HepG2 (cell line): ENCODE results near the gene SYCP2L. TPM values are rescaled to one million over a fixed set of nuclear protein-coding genes. Genes with fewer than 3 reads are reported as not detected.

Experiments
- EHMT2 ChIP-seq: fragments of 200-600 bp; sonication (generic); IDR thresholded peaks from 2 replicates; pipeline ENCODE4 v1.7.0; 2017; ENCODE audit warnings: antibody characterized with exemption, low read depth, low read length, borderline replicate concordance
- JUND ChIP-seq: sonication (generic); formaldehyde crosslinking; IDR thresholded peaks from 2 replicates; pipeline ENCODE4 v1.8.0; 2022; ENCODE audit warnings: mild to moderate bottlenecking, missing genetic modification reagents
- KDM1A ChIP-seq: IDR thresholded peaks from 2 replicates; pipeline ENCODE4 v1.6.1; 2016; ENCODE audit warnings: missing compliant biosample characterization
- KDM4B ChIP-seq: sonication (generic); formaldehyde crosslinking; IDR thresholded peaks from 2 replicates; pipeline ENCODE4 v1.4.0; 2020; ENCODE audit warnings: missing genetic modification reagents
- NFIC ChIP-seq: IDR thresholded peaks from 2 replicates; pipeline ENCODE4 v1.6.1; 2012; ENCODE audit warnings: mild to moderate bottlenecking, low read length, inconsistent platforms
- ZNF263 ChIP-seq: sonication (generic); formaldehyde crosslinking; IDR thresholded peaks from 2 replicates; pipeline ENCODE4 v1.4.0; 2020; ENCODE audit warnings: missing genetic modification reagents
- ZNF777 ChIP-seq: sonication (generic); formaldehyde crosslinking; IDR thresholded peaks from 2 replicates; pipeline ENCODE4 v1.4.0; 2020; ENCODE audit warnings: missing genetic modification reagents
- ZSCAN30 ChIP-seq: sonication (generic); formaldehyde crosslinking; IDR thresholded peaks from 2 replicates; pipeline ENCODE4 v1.5.0; 2020; ENCODE audit warnings: mild to moderate bottlenecking, missing genetic modification reagents
- ZZZ3 ChIP-seq: sonication (generic); formaldehyde crosslinking; IDR thresholded peaks from 2 replicates; pipeline ENCODE4 v1.4.0; 2020; ENCODE audit warnings: missing genetic modification reagents, mild to moderate bottlenecking, borderline replicate concordance
- polyA plus RNA-seq, 8 experiments: library from polyadenylated mRNA; depleted of rRNA in 3 of 8; stranded (reverse) in 7 of 8; unstranded in 1 of 8; fragments of >200 nt; fragmentation: Illumina TruSeq in 4 of 8; extraction: Trizol in 4 of 8; gene quantifications; 2 replicates each; pipeline versions ENCODE4 v1.2.1 to v1.2.3, GENCODE V29; 2011 to 2016; ENCODE audit warnings: low read depth in 4 of 8, missing spikeins in 1 of 8, mixed read lengths in 1 of 8; ENCODE audit not compliant: insufficient read depth in 1 of 8
- total RNA-seq, 5 experiments: library from RNA; depleted of rRNA; stranded (reverse); fragments of >200 nt; fragmentation: Illumina TruSeq; extraction: Trizol; gene quantifications; 2 replicates each; pipeline ENCODE4 v1.2.3, GENCODE V29; 2016; ENCODE audit warnings: low read depth in 1 of 5
- TF ChIP-seq, protein P1 (sequence below): sonication (generic); formaldehyde crosslinking; IDR thresholded peaks from 2 replicates; pipeline ENCODE4 v1.8.0; 2023; ENCODE audit warnings: mild to moderate bottlenecking, missing genetic modification reagents
- TF ChIP-seq, protein P2 (sequence below): sonication (generic); formaldehyde crosslinking; IDR thresholded peaks from 2 replicates; pipeline ENCODE4 v1.5.1; 2020; ENCODE audit warnings: mild to moderate bottlenecking, moderate library complexity, missing genetic modification reagents
- TF ChIP-seq, protein P3 (sequence below): IDR thresholded peaks from 2 replicates; pipeline ENCODE4 v1.6.1; 2016; ENCODE audit warnings: low read depth, missing genetic modification reagents, missing compliant biosample characterization
- TF ChIP-seq, protein P4 (sequence below): sonication (generic); formaldehyde crosslinking; conservative IDR thresholded peaks from 2 replicates; pipeline ENCODE4 v1.8.0; 2022; ENCODE audit warnings: mild to moderate bottlenecking, moderate library complexity, missing genetic modification reagents
- TF ChIP-seq, protein P5 (sequence below): sonication (generic); formaldehyde crosslinking; IDR thresholded peaks from 2 replicates; pipeline ENCODE4 v1.4.0; 2020; ENCODE audit warnings: missing genetic modification reagents

The SYCP2L gene
- total and polyA plus RNA-seq, 2 of the 13 experiments (the other 11 are each of a cell fraction or from before 2014, with no cell fraction given): 0.22 to 0.54 TPM

DNA sequence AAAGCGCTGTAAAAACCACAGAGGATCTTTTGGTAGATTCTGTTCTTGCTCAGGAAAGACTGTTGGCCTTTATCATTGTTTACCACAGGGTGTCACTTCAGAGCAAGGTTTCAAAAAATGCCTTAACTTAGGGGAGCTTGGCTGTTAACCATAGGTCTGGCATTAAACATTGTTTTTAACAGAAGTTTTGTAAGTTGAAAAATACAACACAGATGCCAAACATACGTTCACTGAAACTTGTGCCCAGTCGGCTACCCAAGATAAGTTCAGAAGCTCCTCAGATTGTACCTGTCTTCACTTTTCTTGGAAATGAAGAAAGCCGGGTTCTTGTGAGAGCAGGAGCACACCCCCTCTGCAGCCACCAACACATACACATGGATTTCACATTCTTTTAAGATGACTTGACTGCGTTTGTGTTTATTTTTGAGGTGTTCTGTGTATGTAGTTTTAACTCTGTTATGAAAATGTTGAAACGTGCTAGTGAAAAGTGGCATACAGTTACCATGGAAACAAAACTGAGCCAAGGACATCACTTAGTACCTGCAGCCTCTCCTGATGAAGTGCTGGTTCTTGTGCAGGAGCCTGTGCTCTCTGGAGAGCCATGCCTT, 64.9 kb downstream of the SYCP2L start (continued):
- TF ChIP-seq JUND (CRISPR knock-in tag) (no peak), KDM1A (CRISPR knock-in tag) (no peak), EHMT2 (no peak), ZNF777 (no peak), ZSCAN30 (no peak), ZZZ3 (CRISPR knock-in tag) (no peak), NFIC (no peak), ZNF263 (CRISPR knock-in tag) (no peak), KDM4B (CRISPR knock-in tag) (no peak)
- TF ChIP-seq, protein P1, sequence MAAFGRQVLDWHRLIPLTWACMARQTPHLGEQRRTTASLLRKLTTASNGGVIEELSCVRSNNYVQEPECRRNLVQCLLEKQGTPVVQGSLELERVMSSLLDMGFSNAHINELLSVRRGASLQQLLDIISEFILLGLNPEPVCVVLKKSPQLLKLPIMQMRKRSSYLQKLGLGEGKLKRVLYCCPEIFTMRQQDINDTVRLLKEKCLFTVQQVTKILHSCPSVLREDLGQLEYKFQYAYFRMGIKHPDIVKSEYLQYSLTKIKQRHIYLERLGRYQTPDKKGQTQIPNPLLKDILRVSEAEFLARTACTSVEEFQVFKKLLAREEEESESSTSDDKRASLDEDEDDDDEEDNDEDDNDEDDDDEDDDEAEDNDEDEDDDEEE (CRISPR knock-in tag): no peak
- TF ChIP-seq, protein P2, sequence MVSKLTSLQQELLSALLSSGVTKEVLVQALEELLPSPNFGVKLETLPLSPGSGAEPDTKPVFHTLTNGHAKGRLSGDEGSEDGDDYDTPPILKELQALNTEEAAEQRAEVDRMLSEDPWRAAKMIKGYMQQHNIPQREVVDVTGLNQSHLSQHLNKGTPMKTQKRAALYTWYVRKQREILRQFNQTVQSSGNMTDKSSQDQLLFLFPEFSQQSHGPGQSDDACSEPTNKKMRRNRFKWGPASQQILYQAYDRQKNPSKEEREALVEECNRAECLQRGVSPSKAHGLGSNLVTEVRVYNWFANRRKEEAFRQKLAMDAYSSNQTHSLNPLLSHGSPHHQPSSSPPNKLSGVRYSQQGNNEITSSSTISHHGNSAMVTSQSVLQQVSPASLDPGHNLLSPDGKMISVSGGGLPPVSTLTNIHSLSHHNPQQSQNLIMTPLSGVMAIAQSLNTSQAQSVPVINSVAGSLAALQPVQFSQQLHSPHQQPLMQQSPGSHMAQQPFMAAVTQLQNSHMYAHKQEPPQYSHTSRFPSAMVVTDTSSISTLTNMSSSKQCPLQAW (CRISPR knock-in tag): no peak
- TF ChIP-seq, protein P3, sequence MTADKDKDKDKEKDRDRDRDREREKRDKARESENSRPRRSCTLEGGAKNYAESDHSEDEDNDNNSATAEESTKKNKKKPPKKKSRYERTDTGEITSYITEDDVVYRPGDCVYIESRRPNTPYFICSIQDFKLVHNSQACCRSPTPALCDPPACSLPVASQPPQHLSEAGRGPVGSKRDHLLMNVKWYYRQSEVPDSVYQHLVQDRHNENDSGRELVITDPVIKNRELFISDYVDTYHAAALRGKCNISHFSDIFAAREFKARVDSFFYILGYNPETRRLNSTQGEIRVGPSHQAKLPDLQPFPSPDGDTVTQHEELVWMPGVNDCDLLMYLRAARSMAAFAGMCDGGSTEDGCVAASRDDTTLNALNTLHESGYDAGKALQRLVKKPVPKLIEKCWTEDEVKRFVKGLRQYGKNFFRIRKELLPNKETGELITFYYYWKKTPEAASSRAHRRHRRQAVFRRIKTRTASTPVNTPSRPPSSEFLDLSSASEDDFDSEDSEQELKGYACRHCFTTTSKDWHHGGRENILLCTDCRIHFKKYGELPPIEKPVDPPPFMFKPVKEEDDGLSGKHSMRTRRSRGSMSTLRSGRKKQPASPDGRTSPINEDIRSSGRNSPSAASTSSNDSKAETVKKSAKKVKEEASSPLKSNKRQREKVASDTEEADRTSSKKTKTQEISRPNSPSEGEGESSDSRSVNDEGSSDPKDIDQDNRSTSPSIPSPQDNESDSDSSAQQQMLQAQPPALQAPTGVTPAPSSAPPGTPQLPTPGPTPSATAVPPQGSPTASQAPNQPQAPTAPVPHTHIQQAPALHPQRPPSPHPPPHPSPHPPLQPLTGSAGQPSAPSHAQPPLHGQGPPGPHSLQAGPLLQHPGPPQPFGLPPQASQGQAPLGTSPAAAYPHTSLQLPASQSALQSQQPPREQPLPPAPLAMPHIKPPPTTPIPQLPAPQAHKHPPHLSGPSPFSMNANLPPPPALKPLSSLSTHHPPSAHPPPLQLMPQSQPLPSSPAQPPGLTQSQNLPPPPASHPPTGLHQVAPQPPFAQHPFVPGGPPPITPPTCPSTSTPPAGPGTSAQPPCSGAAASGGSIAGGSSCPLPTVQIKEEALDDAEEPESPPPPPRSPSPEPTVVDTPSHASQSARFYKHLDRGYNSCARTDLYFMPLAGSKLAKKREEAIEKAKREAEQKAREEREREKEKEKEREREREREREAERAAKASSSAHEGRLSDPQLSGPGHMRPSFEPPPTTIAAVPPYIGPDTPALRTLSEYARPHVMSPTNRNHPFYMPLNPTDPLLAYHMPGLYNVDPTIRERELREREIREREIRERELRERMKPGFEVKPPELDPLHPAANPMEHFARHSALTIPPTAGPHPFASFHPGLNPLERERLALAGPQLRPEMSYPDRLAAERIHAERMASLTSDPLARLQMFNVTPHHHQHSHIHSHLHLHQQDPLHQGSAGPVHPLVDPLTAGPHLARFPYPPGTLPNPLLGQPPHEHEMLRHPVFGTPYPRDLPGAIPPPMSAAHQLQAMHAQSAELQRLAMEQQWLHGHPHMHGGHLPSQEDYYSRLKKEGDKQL (CRISPR knock-in tag): no peak
- TF ChIP-seq, protein P4, sequence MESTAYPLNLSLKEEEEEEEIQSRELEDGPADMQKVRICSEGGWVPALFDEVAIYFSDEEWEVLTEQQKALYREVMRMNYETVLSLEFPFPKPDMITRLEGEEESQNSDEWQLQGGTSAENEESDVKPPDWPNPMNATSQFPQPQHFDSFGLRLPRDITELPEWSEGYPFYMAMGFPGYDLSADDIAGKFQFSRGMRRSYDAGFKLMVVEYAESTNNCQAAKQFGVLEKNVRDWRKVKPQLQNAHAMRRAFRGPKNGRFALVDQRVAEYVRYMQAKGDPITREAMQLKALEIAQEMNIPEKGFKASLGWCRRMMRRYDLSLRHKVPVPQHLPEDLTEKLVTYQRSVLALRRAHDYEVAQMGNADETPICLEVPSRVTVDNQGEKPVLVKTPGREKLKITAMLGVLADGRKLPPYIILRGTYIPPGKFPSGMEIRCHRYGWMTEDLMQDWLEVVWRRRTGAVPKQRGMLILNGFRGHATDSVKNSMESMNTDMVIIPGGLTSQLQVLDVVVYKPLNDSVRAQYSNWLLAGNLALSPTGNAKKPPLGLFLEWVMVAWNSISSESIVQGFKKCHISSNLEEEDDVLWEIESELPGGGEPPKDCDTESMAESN (CRISPR knock-in tag): no peak
- TF ChIP-seq, protein P5, sequence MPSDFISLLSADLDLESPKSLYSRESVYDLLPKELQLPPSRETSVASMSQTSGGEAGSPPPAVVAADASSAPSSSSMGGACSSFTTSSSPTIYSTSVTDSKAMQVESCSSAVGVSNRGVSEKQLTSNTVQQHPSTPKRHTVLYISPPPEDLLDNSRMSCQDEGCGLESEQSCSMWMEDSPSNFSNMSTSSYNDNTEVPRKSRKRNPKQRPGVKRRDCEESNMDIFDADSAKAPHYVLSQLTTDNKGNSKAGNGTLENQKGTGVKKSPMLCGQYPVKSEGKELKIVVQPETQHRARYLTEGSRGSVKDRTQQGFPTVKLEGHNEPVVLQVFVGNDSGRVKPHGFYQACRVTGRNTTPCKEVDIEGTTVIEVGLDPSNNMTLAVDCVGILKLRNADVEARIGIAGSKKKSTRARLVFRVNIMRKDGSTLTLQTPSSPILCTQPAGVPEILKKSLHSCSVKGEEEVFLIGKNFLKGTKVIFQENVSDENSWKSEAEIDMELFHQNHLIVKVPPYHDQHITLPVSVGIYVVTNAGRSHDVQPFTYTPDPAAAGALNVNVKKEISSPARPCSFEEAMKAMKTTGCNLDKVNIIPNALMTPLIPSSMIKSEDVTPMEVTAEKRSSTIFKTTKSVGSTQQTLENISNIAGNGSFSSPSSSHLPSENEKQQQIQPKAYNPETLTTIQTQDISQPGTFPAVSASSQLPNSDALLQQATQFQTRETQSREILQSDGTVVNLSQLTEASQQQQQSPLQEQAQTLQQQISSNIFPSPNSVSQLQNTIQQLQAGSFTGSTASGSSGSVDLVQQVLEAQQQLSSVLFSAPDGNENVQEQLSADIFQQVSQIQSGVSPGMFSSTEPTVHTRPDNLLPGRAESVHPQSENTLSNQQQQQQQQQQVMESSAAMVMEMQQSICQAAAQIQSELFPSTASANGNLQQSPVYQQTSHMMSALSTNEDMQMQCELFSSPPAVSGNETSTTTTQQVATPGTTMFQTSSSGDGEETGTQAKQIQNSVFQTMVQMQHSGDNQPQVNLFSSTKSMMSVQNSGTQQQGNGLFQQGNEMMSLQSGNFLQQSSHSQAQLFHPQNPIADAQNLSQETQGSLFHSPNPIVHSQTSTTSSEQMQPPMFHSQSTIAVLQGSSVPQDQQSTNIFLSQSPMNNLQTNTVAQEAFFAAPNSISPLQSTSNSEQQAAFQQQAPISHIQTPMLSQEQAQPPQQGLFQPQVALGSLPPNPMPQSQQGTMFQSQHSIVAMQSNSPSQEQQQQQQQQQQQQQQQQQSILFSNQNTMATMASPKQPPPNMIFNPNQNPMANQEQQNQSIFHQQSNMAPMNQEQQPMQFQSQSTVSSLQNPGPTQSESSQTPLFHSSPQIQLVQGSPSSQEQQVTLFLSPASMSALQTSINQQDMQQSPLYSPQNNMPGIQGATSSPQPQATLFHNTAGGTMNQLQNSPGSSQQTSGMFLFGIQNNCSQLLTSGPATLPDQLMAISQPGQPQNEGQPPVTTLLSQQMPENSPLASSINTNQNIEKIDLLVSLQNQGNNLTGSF: no peak
